EH (cell line): Measurements from ENCODE around the gene PDGFRB.

Experiments
- DNase-seq: peaks from one replicate; pipeline ENCODE4 v3.0.0-alpha.2; 2015; ENCODE audit warnings: low read depth

PDGFRB gene

GRCh38 chr5:150065886-150066285 lies 89.8 kb downstream of the PDGFRB start:
- peak; percentile 29 for DNase-seq

- DNase-seq: peak; percentile 70
Observed at GRCh38 chr5:150065346-150065745, 90.3 kb downstream of the PDGFRB start.

DNA sequence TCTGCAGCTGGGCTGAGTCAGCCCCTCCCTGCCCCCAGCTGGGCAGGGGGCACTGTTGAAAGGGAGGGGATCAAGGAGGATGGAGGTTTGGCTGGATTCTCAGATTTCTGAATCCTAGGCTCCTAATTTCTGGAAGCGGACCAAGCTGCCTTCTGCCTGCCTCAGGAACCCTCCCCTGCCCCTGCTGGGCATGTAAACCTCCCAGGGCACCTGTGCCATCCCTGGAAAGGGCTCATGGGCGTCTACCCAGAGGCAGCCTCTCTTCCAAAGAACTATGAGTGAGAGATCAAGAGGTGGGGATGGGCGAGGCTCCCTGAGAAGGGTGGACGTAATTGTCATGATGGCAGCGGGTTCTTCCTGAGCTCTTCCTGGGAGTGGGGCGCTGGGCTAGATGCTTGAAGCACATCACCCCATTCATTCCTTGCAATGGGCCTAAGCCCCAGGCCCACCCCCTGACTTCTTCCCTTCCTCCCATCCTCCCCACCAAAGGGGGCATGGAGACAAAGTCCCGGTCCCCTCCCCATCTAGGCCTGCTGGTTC lies 90.9 kb downstream of the PDGFRB start:
- no peak for DNase-seq
